ENCODE measurements around the gene NUMA1. TPM values are rescaled to one million over a fixed set of nuclear protein-coding genes. Genes with fewer than 3 reads are reported as not detected.
A peak's percentile ranks its signal among the peaks of the same experiment; 100 is the strongest.

The NUMA1 gene
- total and polyA plus RNA-seq, 2 of the 8 experiments (the other 6 are each of a cell fraction or from before 2014, with no cell fraction given): 101 to 107 TPM

GRCh38 chr11:72041364-72042063 lies 38.8 kb downstream of the NUMA1 start (continued):
- no peak for TF ChIP-seq ATF3 (IDR thresholded peaks at IDR 0.05; ENCODE audit: insufficient read depth, low read depth, low read length)
- no peak for TF ChIP-seq CTBP2 (IDR thresholded peaks at IDR 0.05; ENCODE audit: borderline replicate concordance, insufficient read depth, insufficient read length, low read length)
- TF ChIP-seq KDM1A (IDR thresholded peaks at IDR 0.05; ENCODE audit: borderline replicate concordance, low read length): no peak
- TF ChIP-seq TAF1 (IDR thresholded peaks at IDR 0.05; ENCODE audit: low read depth, low read length): peak; percentile 28; the same call in 1 of the 2 replicates
- no peak for TF ChIP-seq CREB1 (IDR thresholded peaks at IDR 0.05)
- TF ChIP-seq POU5F1 (IDR thresholded peaks at IDR 0.05; ENCODE audit: low read depth, low read length): no peak
- TF ChIP-seq RBBP5 (IDR thresholded peaks at IDR 0.05; ENCODE audit: borderline replicate concordance, low read depth, low read length): no peak
- TF ChIP-seq TAF7 (optimal IDR thresholded peaks at IDR 0.05; ENCODE audit: borderline replicate concordance, low read depth, low read length): no peak
- no peak for TF ChIP-seq ZNF274 (IDR thresholded peaks at IDR 0.05; ENCODE audit: borderline replicate concordance, extremely low read depth, low read length)
- TF ChIP-seq BACH1 (IDR thresholded peaks at IDR 0.05; ENCODE audit: low read length): no peak
- no peak for TF ChIP-seq SIRT6 (IDR thresholded peaks at IDR 0.05; ENCODE audit: low read length)
- TF ChIP-seq NANOG (IDR thresholded peaks at IDR 0.05; ENCODE audit: insufficient read depth, low read depth, low read length, poor library complexity, severe bottlenecking): no peak
- TF ChIP-seq RNF2 (IDR thresholded peaks at IDR 0.05; ENCODE audit: borderline replicate concordance, low read depth, low read length, missing control alignments, poor library complexity, severe bottlenecking): no peak
- TF ChIP-seq CBX8 (IDR thresholded peaks at IDR 0.05; ENCODE audit: borderline replicate concordance, low read depth, low read length): no peak
